GM18870 (cell line): Measurements from ENCODE around the gene OR52E1.

ENCODE experiments used
- ATAC-seq: cut with Tn5 transposase; IDR thresholded peaks from one replicate; pipeline ENCODE4 v1.9.1; 2021; ENCODE audit warnings: moderate library complexity; ENCODE audit not compliant: unreplicated experiment

Gene OR52E1

GRCh38 chr11:5107285-5107684, 37.9 kb downstream of the OR52E1 start:
- ATAC-seq, result no peak

GRCh38 chr11:5115339-5115738, 46.0 kb downstream of the OR52E1 start:
- no peak for ATAC-seq

- ATAC-seq, result no peak
Observed at GRCh38 chr11:5117588-5117987, 48.2 kb downstream of the OR52E1 start.

GRCh38 chr11:5118893-5119292, 49.5 kb downstream of the OR52E1 start:
- no peak for ATAC-seq
